Gastroesophageal sphincter (tissue), 4 donors: ENCODE results near the gene LALBA. TPM values are rescaled to one million over a fixed set of nuclear protein-coding genes. Genes with fewer than 3 reads are reported as not detected.

ENCODE experiments used
- ATAC-seq: fragments of 150-250 bp; one replicate; pipeline ENCODE4 v1.9.1; 2016; ENCODE audit warnings: mild to moderate bottlenecking, moderate library complexity
- H3K27ac ChIP-seq, 4 donors: fragments of 200-600 bp; sonication (generic) in 3 of 4; 1 replicate in 3 of 4; 2 replicates in 1 of 4; pipeline ENCODE4 v1.5.1; 2016 to 2019
- H3K27me3 ChIP-seq: fragments of 200-600 bp; sonication (generic); one replicate; pipeline ENCODE4 v1.5.1; 2019
- H3K36me3 ChIP-seq, 2 donors: fragments of 200-600 bp; sonication (generic); one replicate each; pipeline ENCODE4 v1.5.1; 2019; ENCODE audit warnings: control low read depth in 1 of 2
- H3K4me1 ChIP-seq, 3 donors: fragments of 200-600 bp; sonication (generic); 1 replicate in 2 of 3; 2 replicates in 1 of 3; pipeline ENCODE4 v1.5.1; 2016 to 2019; ENCODE audit warnings: control low read depth in 2 of 3
- H3K4me3 ChIP-seq, 2 donors: fragments of 200-600 bp; sonication (generic); one replicate each; pipeline ENCODE4 v1.5.1; 2019; ENCODE audit warnings: mild to moderate bottlenecking in 1 of 2, moderate library complexity in 1 of 2
- H3K9me3 ChIP-seq, 3 donors: fragments of 200-600 bp; sonication (generic); one replicate each; pipeline ENCODE4 v1.5.1; 2017 to 2019; ENCODE audit warnings: control low read depth in 2 of 3
- EP300 ChIP-seq: sonication (generic); formaldehyde crosslinking; IDR thresholded peaks from one replicate; pipeline ENCODE4 v1.6.1; 2017; ENCODE audit warnings: antibody characterized with exemption, mild to moderate bottlenecking
- POLR2A ChIP-seq, 2 donors: fragments of 450-650 bp; IDR thresholded peaks; one replicate each; pipeline ENCODE4 v1.6.1; 2017; ENCODE audit warnings: antibody characterized with exemption in 2 of 2, mild to moderate bottlenecking in 2 of 2, moderate library complexity in 1 of 2
- POLR2AphosphoS5 ChIP-seq: sonication (generic); formaldehyde crosslinking; IDR thresholded peaks from one replicate; pipeline ENCODE4 v1.6.1; 2017; ENCODE audit warnings: antibody characterized with exemption
- WGBS, 2 donors: methylation state at CpG; one replicate each; pipeline ENCODE4 v1.1.5; 2018; ENCODE audit warnings: low coverage in 1 of 2; 5-methylcytosine and 5-hydroxymethylcytosine counted together
- total RNA-seq, 4 donors: library from RNA; depleted of rRNA; stranded (reverse); fragments of >200 nt; gene quantifications; one replicate each; pipeline ENCODE4 v1.1.0, GENCODE V29; 2016
- TF ChIP-seq, protein P1 (sequence below), 4 experiments: fragments of 200-600 bp in 2 of 4; fragments of 450-650 bp in 2 of 4; sonication (generic) in 1 of 4; IDR thresholded peaks; one replicate each; pipeline ENCODE4 v1.5.1; 2017 to 2019; ENCODE audit warnings: antibody characterized with exemption in 4 of 4, mild to moderate bottlenecking in 2 of 4, moderate library complexity in 2 of 4

LALBA gene
- total RNA-seq, 4 donors from 2014 or later = not detected

DNA sequence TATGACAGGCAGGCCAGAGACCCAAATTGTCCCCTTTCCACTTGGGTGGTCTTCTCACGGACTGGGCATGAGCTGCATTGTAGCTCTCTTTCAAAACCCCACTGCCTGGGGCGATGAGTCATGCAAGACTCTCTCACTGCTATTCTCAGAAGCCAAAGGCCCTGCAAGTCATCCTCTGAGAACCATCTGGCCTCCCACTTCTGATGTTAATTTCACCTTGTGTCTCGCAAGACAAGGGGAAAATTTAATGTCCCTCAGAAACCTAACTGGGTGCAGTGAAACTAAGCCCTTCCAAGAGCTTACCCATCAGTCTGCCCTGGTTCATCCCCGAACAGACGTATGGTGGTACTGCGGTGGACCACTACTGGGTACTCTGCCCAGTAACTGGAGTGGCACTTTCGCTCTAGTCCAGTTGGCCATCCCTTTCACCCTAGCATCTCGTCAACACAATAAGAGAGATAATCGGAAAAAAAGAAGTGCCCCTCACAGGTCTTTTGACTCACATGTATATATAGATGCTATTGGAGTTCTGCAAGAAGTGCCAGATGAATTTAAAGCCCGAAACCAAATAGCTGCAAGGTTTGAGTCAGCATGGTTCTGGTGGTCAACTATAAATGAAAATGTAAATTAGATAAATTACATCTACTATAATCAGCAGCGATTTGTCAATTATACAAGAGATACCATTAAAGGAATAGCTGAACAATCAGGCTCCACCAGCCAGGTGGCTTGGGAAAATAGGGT, 31.3 kb upstream of the LALBA start:
- Histone ChIP-seq H3K4me1 (no peaks in the 10 kb centered on the region), H3K9me3 (peaks cover 0 to 43% (median 0%) of the 10 kb centered on the region in 3 donors), H3K4me3 (no peak overlapping the region), H3K27ac (no peak overlapping the region), H3K36me3 (no peaks in the 10 kb centered on the region), H3K27me3 (no peaks in the 10 kb centered on the region)
- no peak for ATAC-seq
- WGBS, 2 donors = 70 to 82% methylated on average over 4 to 9 of the region's 11 CpGs
- TF ChIP-seq, protein P1, sequence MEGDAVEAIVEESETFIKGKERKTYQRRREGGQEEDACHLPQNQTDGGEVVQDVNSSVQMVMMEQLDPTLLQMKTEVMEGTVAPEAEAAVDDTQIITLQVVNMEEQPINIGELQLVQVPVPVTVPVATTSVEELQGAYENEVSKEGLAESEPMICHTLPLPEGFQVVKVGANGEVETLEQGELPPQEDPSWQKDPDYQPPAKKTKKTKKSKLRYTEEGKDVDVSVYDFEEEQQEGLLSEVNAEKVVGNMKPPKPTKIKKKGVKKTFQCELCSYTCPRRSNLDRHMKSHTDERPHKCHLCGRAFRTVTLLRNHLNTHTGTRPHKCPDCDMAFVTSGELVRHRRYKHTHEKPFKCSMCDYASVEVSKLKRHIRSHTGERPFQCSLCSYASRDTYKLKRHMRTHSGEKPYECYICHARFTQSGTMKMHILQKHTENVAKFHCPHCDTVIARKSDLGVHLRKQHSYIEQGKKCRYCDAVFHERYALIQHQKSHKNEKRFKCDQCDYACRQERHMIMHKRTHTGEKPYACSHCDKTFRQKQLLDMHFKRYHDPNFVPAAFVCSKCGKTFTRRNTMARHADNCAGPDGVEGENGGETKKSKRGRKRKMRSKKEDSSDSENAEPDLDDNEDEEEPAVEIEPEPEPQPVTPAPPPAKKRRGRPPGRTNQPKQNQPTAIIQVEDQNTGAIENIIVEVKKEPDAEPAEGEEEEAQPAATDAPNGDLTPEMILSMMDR (IDR thresholded peaks at IDR 0.05) = no peak
- TF ChIP-seq POLR2AphosphoS5 = no peak
- TF ChIP-seq EP300 = no peak
- no peak for TF ChIP-seq POLR2A (IDR thresholded peaks at IDR 0.05)

DNA sequence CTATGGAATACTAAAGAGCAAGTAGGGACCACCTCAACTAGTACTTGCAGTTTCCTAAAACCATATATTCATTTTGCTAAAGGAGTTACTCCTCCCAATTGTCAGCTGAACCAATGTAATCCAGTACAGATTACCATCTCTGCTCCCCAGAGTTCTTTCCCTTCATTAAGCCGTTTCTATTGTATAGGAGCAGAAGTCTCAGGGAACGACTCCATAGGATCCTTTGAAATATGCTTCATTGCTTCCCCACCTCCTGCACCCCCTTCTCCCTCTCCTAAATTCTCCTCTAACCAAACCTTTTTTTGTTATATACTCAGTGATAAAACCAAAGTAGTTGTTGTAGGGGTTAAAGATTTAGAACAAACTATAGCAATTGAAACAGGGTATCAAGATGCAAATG, 30.7 kb upstream of the LALBA start:
- H3K9me3 ChIP-seq = peaks cover 0 to 40% (median 0%) of the 10 kb centered on the region in 3 donors
- H3K4me3 ChIP-seq = no peak overlapping the region
- no peaks in the 10 kb centered on the region for H3K4me1 ChIP-seq
- TF ChIP-seq, protein P1 (IDR thresholded peaks at IDR 0.05) = no peak
- no peak for TF ChIP-seq POLR2A (IDR thresholded peaks at IDR 0.05)
- TF ChIP-seq EP300 = no peak
- TF ChIP-seq POLR2AphosphoS5 = no peak
- ATAC-seq = no peak
- no peak overlapping the region for H3K27ac ChIP-seq
- H3K36me3 ChIP-seq = no peaks in the 10 kb centered on the region
- WGBS, 2 donors = 58 to 80% methylated on average over 1 to 2 of the region's 2 CpGs
- H3K27me3 ChIP-seq = no peaks in the 10 kb centered on the region

DNA sequence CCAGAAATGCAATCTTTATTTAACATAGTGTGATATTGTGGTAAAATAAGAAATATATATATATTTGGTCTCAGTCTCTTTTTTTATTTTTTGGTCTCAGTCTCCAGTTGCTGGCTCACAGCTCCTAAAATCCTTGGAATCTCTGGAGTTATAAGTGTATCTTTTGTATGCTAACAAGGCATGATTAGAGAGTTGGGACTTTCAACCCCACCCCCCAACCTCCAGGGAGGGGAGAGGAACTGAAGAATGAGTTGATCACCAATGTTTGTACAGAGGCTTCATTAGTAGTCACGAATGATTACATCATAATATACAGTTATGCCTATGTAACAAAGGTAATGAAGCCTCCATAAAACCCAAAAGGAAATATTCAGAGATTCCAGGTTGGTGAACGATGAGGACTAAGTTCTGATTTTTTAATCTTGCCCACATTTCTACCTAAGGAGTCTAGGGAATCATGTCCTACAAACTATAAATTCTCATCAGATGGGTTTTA, 22.8 kb upstream of the LALBA start:
- no peaks in the 10 kb centered on the region for H3K36me3 ChIP-seq
- no peak overlapping the region for H3K4me3 ChIP-seq
- WGBS, 2 donors = 75 to 80% methylated on average over 1 to 2 of the region's 2 CpGs
- peaks cover 0 to 10% (median 0%) of the 10 kb centered on the region in 3 donors for H3K9me3 ChIP-seq
- peaks cover 15% of the 10 kb centered on the region for H3K27me3 ChIP-seq
- TF ChIP-seq, protein P1 (IDR thresholded peaks at IDR 0.05) = no peak
- TF ChIP-seq POLR2A (IDR thresholded peaks at IDR 0.05) (no peak), POLR2AphosphoS5 (no peak), EP300 (no peak)
- H3K27ac ChIP-seq = no peak overlapping the region
- no peaks in the 10 kb centered on the region for H3K4me1 ChIP-seq
- ATAC-seq = no peak

DNA sequence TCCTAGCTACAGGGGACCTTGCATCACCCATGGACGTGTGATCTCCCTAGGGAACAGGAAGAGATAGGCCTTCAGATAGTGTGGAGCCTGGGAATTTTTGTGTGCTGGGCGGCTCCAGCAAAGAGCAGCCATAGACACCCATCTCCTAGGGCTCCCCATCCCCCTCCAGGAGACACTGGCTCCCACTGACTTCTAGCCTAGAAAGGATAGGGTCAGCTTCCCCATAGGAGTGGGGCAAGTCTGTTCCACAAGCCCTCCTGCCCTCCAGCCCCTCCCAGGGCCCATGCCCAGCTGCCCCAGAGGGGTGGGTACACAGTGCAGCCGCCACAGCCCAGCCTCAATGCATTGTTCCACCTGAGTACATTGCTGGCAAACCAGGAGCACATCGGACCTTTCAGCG, 16.5 kb upstream of the LALBA start:
- no peak for ATAC-seq
- no peaks in the 10 kb centered on the region for H3K4me1 ChIP-seq
- no peak overlapping the region for H3K4me3 ChIP-seq
- TF ChIP-seq, protein P1 (IDR thresholded peaks at IDR 0.05) = no peak
- TF ChIP-seq POLR2A (IDR thresholded peaks at IDR 0.05) = no peak
- no peak for TF ChIP-seq EP300
- no peak for TF ChIP-seq POLR2AphosphoS5
- H3K27ac ChIP-seq = no peak overlapping the region
- no peaks in the 10 kb centered on the region for H3K36me3 ChIP-seq
- H3K9me3 ChIP-seq = no peaks in the 10 kb centered on the region
- peaks cover 20% of the 10 kb centered on the region for H3K27me3 ChIP-seq
- WGBS, 2 donors = 63 to 80% methylated on average over 1 of the region's 5 CpGs

DNA sequence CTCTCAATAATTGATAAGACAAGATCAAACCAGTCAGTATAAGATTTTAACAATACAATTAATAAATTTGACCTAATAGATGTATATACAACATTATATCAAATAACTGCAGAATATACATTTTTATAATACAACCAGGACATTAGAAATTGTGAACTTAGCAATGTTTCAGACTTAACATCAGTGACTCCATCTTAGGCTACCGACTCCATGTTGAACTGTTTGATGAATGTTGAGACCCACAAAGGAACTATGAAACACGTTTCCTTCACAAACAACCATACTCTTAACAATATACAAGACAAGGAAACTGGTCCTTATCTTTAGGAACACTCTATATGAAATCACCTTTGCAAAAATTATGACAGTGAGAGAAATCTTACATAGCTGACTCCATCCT, 13.9 kb upstream of the LALBA start:
- TF ChIP-seq EP300 (no peak), POLR2A (IDR thresholded peaks at IDR 0.05) (no peak), POLR2AphosphoS5 (no peak)
- TF ChIP-seq, protein P1 (IDR thresholded peaks at IDR 0.05) = no peak
- no peaks in the 10 kb centered on the region for H3K4me1 ChIP-seq
- H3K27me3 ChIP-seq = peaks cover 20% of the 10 kb centered on the region
- WGBS, 2 donors = 43 to 45% methylated on average over 2 of the region's 2 CpGs
- H3K36me3 ChIP-seq = no peaks in the 10 kb centered on the region
- no peak overlapping the region for H3K27ac ChIP-seq
- no peak overlapping the region for H3K4me3 ChIP-seq
- ATAC-seq = no peak
- no peaks in the 10 kb centered on the region for H3K9me3 ChIP-seq
